Activated CD8-positive, alpha-beta T cell treated with anti-CD3 and anti-CD28 coated beads, Interleukin-2, amount 10 ng/mL, durations not matched to agents 7 days and 5 days (primary cell): Measurements from ENCODE around the gene ABCB11. TPM values are rescaled to one million over a fixed set of nuclear protein-coding genes. Genes with fewer than 3 reads are reported as not detected.

Source experiments
- total RNA-seq, 2 experiments: library from RNA; stranded (reverse); gene quantifications; one replicate each; pipeline ENCODE4 v1.2.3, GENCODE V29; 2021

ABCB11 gene
- total RNA-seq, 2 experiments from 2014 or later = 0.03 TPM; not detected in 1

Other genes starting within 250 kb of the ABCB11 start
- not detected for gene NOSTRIN, start 228.7 kb downstream of the ABCB11 start, total RNA-seq
- gene SPC25, start 140.9 kb downstream of the ABCB11 start, total RNA-seq = 10 to 100 TPM; 58.3 to 69.8 TPM
- gene G6PC2, start 130.0 kb downstream of the ABCB11 start, total RNA-seq = not detected
- not detected for gene DHRS9, start 38.2 kb upstream of the ABCB11 start, total RNA-seq